Activated naive CD4-positive, alpha-beta T cell treated with anti-CD3 and anti-CD28 coated beads, Interleukin-2, amount 50 U/mL, for 16 hours (primary cell): Measurements from ENCODE around the gene IGDCC3.
A peak's percentile ranks its signal among the peaks of the same experiment; 100 is the strongest.
"Not testable (repeated sequence)": the region's sequence is repeated elsewhere in the genome, so short reads cannot be mapped to it uniquely, and the experiment has no call there.

ENCODE experiments used
- DNase-seq: peaks from one replicate; pipeline ENCODE4 v3.0.0-alpha.2; 2020

The IGDCC3 gene

DNA sequence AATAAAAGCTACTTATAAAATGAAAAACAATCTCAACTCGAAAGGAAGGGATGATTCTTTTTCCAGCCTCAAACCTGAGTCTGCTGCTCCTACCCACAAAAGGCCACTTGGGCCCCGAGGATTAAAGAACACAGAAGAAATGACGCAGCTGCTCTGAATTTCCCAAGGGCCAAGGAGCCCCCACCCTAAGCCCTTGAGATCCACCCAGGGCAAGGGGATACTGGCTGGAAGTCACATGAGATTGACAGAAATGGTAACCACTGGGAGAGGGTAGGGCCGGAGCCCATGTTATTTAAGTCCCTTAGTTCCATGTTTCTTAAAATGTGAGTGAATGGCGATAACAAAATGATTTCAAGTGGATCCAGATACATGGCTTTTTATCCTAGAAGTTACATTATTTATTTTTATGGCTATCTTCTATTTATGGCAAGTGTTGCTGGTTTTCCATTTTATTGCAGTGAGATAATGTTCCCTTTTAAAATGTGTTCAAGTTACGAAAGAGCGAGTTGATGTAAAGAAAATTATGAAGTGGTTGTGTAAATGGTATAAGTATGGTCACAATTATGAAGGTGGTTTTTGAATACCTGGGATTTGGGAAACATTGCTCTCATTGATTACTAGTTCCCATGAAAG, 28.1 kb upstream of the IGDCC3 start:
- no peak for DNase-seq

- no peak for DNase-seq
These were observed 26.5 kb upstream of the IGDCC3 start for GRCh38 chr15:65404186-65404872.

- no peak for DNase-seq
These were observed 25.2 kb upstream of the IGDCC3 start for GRCh38 chr15:65402961-65403360.

DNA sequence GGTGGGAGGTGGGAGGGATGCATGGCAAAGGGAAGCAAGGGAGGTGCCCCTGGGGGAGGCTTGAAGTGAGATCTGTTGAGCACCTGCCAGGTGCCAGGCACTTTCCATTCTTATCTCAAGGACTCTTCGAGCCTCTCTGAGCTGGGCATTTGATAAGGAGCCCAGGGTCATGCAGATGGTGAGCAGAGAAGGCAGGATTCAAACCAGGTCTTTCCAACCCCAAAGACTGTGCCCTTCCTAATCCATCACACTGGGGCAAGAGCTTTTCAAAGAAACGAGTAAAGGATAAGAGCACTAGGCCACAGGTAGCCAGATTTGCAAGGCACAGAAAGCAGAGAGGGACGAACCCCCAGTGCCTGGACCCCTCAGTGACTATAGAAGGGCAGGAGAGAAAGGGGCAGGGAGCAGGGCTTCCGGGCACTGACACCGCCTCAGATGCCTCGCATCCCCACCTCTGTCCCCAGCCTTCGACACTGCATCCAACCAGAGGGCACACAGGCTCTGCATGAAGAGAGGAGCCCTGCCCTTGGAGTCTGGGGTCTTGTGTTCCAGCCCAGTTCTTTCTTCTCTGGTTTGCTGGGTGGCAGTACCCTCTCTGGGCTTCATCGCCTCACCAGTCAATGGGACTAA, 23.9 kb upstream of the IGDCC3 start:
- DNase-seq: no peak

GRCh38 chr15:65400760-65401610, 23.2 kb upstream of the IGDCC3 start:
- peak; percentile 49 for DNase-seq

- no peak for DNase-seq
These were observed 22.2 kb upstream of the IGDCC3 start for GRCh38 chr15:65399997-65400396.

DNA sequence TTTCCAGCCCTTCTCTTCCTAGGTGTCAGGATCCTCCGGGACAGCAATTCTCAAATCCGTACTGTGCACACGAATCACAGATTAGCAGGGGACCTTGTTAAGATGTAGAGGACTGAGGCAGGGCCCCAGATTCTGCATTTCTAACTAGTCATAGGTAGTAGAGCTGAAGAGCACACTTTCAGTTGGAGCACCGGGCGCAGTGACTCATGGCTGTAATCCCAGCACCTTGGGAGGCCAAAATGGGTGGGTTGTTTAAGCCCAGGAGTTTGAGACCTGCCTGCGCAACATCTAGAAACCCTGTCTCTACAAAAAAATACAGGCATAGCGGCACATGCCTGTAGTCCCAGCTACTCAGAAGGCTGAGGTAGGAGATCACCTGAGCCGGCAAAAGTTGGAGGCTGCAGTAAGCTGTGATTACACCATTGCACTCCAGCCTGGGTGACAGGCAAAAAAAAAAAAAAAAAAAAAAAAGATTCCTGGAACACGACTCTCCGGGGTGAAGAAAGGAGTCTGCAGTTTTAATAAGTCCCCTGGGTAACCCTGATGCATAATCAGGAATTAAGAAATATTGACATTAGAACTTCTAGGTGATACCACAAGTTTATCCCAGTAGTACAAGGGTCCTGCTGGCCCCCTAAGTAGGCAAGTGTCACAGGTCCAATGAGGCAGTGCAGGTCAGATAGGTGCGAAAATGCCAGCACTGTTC, 21.4 kb upstream of the IGDCC3 start:
- DNase-seq: no peak

GRCh38 chr15:65398486-65398885, 20.7 kb upstream of the IGDCC3 start:
- DNase-seq: not testable (repeated sequence)

- no peak for DNase-seq
These were observed 19.1 kb upstream of the IGDCC3 start for GRCh38 chr15:65396965-65397317.

GRCh38 chr15:65396283-65396964, 18.6 kb upstream of the IGDCC3 start:
- DNase-seq: no peak

DNA sequence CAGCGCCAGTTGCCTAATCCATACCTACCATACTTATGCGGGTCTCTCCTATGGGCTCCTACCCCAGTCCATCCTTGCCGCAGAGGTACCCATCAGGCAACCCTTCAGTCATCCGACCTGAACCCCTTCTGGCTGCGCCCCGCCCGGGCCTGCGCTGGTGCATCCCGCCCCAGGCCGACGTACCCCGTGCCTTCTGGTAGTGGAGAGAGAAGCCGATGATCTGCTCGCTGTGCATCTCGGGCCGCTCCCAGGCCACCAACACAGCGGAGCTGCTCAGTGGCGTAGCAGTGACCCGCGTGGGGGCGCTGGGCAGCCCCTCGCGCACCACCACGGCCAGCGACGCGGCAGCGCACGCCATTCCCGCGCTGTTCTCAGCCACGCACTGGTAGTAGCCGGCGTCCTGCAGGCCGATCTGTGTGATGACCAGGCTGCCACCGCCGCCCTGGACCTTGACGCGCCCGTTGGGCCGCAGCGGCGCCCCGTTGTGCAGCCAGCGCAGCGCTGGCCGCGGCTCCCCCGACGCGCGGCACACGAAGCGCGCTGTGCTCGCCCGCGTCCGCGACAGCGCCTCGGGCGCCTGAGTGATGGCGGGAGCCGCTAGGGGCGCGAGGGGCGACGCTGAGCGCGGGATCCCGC, 17.9 kb upstream of the IGDCC3 start:
- no peak for DNase-seq

DNA sequence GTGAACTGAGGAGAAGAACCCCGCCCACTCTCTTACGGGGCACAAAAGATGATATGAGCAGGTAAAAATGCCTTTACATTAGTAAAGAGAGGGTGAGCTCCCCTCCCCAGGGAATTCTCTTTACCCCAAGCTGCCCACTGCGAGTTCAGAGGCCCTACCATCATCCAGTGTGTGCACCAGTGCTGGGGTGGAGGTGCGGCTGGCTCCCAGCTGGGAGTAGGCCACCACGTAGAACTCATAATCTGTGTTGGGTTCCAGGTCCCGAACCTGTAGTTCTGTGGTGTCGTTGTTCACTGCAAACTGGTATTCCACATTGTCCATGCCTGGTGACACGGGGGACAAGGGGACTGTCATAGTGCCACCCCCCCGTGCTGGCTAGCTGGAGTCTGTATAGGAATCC, 17.1 kb upstream of the IGDCC3 start:
- no peak for DNase-seq

- no peak for DNase-seq
These were observed 16.5 kb upstream of the IGDCC3 start for GRCh38 chr15:65394280-65394789.

- DNase-seq: no peak
These were observed 15.8 kb upstream of the IGDCC3 start for GRCh38 chr15:65393557-65393956.

GRCh38 chr15:65393091-65393490, 15.3 kb upstream of the IGDCC3 start:
- DNase-seq: no peak

GRCh38 chr15:65392368-65392767, 14.6 kb upstream of the IGDCC3 start:
- DNase-seq: no peak

DNA sequence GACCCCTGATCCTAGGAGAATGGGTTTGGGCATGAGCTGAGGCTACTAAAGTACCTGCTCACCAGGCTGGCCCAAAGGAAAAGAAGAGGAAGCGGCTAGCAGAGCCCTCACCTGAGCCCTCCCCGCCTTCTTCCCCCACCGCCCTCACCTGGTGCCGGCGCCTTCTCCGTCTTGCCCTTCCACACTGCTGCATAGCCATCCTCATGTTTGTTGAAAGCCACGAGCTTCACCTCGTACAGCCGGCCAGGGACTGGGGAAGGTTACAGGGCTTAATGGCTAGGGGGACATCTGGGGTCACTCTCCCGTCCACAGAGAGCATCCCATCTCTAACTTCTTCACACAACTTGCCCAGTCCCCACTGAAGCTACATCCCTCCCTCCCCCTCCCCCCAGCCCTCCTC, 13.9 kb upstream of the IGDCC3 start:
- DNase-seq: no peak

DNA sequence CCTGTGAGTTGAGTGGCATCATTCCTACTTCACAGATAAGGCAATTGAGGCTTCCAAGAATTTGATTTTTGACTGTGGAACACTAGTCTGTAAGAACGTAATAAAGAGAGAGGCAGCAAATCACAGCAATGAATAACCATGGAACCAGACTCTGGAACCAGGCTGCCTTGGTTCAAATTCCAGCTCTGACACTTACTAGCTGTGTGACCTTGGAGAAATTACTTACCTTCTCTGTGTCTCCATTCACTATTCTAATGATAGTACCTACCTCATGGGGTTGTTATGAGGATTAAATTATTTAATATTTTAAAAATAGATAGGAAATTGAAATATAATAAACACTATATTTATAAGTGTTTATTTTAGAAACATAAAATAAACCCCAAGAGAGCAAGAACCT, 12.6 kb upstream of the IGDCC3 start:
- no peak for DNase-seq

DNA sequence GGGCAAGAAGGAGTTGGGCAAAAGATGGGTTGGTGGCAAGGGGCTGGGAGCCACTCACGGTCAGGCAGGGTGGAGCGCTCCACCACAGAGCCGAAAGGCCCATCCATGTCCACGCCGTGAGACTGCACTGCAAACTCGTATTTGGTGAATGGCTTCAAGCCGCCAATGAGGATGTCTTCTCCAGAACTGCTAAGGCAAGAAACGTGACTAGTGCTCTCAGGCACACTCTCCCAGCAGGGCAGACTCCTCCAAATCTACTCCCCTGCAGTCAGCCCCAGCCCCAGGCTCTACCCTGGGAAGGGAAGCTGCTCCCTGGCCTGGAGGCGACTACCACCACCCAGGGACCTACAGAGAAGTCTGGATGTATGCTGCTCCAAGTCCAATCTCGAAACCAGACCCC, 11.4 kb upstream of the IGDCC3 start:
- DNase-seq: no peak

DNA sequence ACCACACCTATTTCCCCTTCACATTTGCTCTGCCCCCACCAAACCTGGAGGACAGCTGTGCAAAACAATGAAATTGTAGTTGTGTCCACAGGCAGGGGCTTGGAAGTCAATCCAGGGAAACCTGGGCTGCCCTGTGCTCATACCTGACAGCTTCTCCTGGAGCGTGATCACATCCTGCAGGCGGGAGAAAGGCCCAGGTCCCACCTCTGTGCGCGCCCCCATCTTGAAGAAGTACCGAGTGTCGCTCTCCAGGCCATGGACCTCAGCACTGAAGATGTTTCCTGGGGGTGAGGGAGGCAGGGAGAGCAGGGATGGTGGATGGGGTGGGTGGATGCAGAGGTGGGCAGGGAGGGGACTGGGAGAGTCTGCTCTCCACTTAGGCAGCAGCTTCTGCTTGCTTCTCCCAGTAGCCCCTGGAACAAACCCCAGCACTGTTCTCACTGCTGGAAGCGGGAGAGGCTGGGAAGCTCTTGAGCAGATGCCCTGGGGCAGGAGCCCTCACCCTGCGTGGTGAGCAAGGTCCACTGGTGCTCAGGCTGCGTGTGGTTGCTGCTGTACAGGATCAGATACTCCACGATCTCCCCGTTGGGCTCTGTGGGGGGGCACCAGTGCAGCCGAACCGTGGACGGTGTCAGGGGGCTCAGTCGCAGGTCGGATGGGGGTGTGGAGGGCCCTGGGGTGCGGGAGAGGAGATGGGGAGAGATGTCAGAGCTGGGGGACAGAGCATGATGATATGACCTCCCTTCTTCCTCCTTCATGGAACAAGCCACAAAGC, 10.7 kb upstream of the IGDCC3 start:
- DNase-seq: no peak

GRCh38 chr15:65386886-65387285, 9.1 kb upstream of the IGDCC3 start:
- no peak for DNase-seq
